ENCODE results near the gene NOB1. TPM values are rescaled to one million over a fixed set of nuclear protein-coding genes. Genes with fewer than 3 reads are reported as not detected.

NOB1 gene
- 19.5 and 24.1 TPM in 2 replicates for total RNA-seq

DNA sequence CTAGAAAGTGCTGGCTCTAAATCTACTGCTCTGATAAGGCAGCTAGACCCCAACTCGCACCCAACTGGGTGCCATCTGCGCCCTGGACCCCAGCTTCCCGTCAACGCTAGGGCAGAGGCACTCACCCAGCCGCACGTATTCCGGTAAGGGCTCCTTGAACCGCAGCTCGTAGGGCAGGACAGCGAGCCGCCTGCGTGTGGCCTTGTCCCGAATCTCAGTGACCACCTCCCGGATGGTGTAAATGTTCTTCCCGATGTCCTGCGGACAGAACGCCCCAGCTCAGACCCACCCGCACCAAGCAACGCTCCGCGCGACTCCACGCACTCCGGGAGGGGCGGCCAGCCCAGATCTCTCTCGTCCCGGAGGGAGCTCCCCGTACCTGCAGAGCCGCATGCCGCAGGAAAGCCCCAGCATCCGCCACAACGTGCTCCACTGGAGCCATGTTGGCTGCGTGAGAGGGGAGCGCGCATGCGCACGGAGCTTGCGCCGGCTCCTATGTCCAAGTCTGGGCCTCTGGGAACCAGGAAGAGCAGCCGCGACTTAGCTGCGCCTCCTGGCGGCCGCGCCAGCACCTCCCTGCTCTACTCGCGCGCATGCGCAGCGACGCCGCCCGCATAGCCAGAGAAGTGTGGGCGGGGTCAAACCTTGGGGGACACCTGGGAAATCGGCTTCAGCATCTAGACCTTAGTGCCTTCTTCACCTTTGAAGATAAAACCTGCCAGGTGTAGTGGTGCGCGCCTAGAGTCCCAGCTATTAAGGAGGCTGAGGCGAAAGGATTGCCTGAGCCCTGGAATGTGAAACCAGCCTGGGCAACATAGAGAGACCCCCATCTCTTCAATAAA lies at the start of gene NOB1:
Gene NOB1 (minus strand): TSS at position 458 of the 842 bp plus-strand sequence. CDS start 16 bp downstream, at position 442.

DNA sequence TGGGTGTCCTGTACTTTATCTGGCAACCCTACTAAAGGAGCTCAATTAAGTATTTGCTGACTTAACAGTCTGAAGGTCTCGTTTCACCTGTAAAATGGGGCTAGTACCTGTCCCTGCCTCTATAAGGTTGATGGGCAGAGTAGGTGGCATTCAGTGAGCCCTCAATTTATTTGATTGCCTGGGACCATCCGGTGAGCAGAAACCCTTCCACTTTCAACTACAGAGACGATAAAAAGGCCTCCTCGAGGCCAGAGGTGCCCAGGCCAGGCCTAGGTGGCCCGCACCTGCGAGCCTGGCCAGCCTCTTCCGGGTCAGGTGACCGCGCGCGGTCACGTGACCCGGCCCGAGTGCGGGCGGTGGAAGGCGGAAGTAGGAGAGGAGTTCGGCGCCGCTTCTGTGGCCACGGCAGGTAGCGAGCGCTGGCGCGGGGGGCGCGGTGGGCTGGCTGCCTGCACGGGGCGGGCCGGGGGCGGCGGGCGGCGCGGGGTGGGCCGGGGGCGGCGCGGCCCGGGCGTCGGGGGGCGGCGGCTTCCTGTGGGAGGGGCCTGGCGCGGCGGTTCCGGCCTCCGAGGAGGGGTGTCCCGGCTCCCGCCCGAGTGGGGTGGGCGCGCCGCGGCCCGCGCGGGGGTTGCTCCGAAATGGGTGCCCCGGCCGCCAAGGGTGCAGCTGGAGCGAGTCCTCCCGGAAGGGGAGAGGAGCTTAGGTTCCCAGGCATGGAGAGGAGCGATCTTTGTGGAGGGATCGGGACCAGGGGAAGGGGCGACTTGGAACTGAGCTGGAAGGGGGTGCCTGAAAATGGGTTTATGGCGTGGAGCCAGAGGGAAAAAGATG lies 7.5 kb upstream of the NOB1 start, which contains the start of gene WWP2:
Gene WWP2 (plus strand): TSS at position 350 of the 831 bp plus-strand sequence. CDS start 24,679 bp downstream, outside the sequence.

DNA sequence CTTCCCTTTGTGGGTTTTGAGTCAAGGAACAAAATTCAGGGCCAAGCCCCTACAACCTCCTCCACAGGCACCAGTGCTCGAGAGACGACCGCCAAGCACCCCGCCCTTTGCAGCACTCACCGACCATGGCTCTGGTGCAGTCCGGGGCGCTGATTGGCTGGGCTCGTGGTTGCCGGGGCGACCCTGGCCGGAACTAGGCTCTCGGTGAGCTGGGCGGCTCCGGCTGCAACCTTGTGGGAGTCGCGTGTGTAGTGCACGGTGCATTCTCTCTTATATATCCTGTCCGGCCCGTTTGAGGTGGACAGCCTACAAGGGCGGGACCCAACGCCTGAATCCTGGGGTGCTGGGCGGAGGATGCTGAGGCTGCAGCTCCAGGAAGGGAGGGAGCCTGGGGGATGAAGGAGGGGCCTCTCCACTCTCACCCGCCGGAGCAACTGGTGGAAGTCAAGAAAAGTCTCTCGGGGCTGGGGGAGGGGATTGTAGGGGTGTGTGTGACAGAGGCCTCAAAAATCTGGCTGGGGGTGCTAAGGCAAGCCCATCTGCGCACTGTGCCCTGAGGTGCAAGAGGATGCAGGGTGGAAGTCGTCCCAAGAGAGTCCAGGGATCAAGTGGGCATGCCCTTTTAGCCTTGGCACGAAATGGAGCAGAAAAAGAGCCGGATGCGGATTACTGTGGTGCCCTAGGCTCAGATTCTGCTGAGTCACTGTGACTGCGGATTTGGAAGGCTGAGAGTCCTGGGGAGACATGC lies 28.2 kb downstream of the NOB1 start, which contains the start of gene NQO1:
Gene NQO1 (minus strand): TSS at position 248 of the 748 bp plus-strand sequence. CDS start 121 bp downstream, at position 127.

Other genes with a start within 250 kb of the NOB1 start
- gene NFAT5, start 189.0 kb downstream of the NOB1 start, total RNA-seq = 21.9 and 26.4 TPM in 2 replicates
- gene NQO1, start 28.4 kb downstream of the NOB1 start, total RNA-seq = 401 and 604 TPM in 2 replicates
- gene WWP2, start 7.4 kb upstream of the NOB1 start, total RNA-seq = 17.0 and 20.7 TPM in 2 replicates
- 0.12 and 0.22 TPM in 2 replicates for gene CLEC18A, start 196.4 kb upstream of the NOB1 start, total RNA-seq